GM12878 (cell line): ENCODE measurements around the gene DQX1. TPM values are rescaled to one million over a fixed set of nuclear protein-coding genes. Genes with fewer than 3 reads are reported as not detected.

Experiments used
- BCL11A ChIP-seq: IDR thresholded peaks from 2 replicates; pipeline ENCODE4 v1.6.1; 2011; ENCODE audit warnings: low read depth, low read length
- CEBPB ChIP-seq, 2 experiments: fragments of 150-350 bp in 1 of 2; IDR thresholded peaks; 2 replicates each; pipeline ENCODE4 v1.6.1; 2012 to 2014; ENCODE audit warnings: low read depth in 2 of 2, low read length in 2 of 2, borderline replicate concordance in 1 of 2, inconsistent platforms in 1 of 2
- IKZF1 ChIP-seq: fragments of 450-650 bp; conservative IDR thresholded peaks from 2 replicates; pipeline ENCODE4 v1.6.1; 2017; ENCODE audit warnings: antibody characterized with exemption, mild to moderate bottlenecking
- IKZF2 ChIP-seq, 2 experiments: fragments of 450-650 bp; IDR thresholded peaks; 2 replicates each; pipeline ENCODE4 v1.6.1; 2017; ENCODE audit warnings: mild to moderate bottlenecking in 2 of 2, moderate library complexity in 2 of 2
- JUND ChIP-seq: IDR thresholded peaks from 2 replicates; pipeline ENCODE4 v1.6.1; 2012; ENCODE audit warnings: low read depth, mild to moderate bottlenecking, low read length, improper control_type of control experiment, moderate library complexity
- KDM1A ChIP-seq: fragments of 200-600 bp; sonication (generic); IDR thresholded peaks from 2 replicates; pipeline ENCODE4 v1.6.1; 2016; ENCODE audit warnings: borderline replicate concordance
- NBN ChIP-seq: fragments of 450-650 bp; IDR thresholded peaks from 2 replicates; pipeline ENCODE4 v1.6.1; 2016
- NRF1 ChIP-seq: conservative IDR thresholded peaks from 2 replicates; pipeline ENCODE4 v1.6.1; 2011; ENCODE audit warnings: mild to moderate bottlenecking, low read depth, low read length, improper control_type of control experiment
- PML ChIP-seq: IDR thresholded peaks from 2 replicates; pipeline ENCODE4 v1.6.1; 2012; ENCODE audit warnings: low read length, inconsistent platforms
- POLR2AphosphoS2 ChIP-seq: IDR thresholded peaks from 2 replicates; pipeline ENCODE4 v1.6.1; 2011; ENCODE audit warnings: low read depth, mild to moderate bottlenecking, low read length, improper control_type of control experiment, moderate library complexity
- POLR2AphosphoS5 ChIP-seq: IDR thresholded peaks from 2 replicates; pipeline ENCODE4 v1.6.1; 2011; ENCODE audit warnings: mild to moderate bottlenecking, low read length, inconsistent platforms
- RB1 ChIP-seq: fragments of 450-650 bp; formaldehyde crosslinking; IDR thresholded peaks from 2 replicates; pipeline ENCODE4 v1.6.1; 2017; ENCODE audit warnings: mild to moderate bottlenecking, borderline replicate concordance
- SIN3A ChIP-seq: IDR thresholded peaks from 2 replicates; pipeline ENCODE4 v1.6.1; 2012; ENCODE audit warnings: low read depth, low read length, improper control_type of control experiment
- SRF ChIP-seq, 2 experiments: IDR thresholded peaks; 2 replicates each; pipeline ENCODE4 v1.6.1; 2011; ENCODE audit warnings: low read depth in 2 of 2, low read length in 2 of 2, mild to moderate bottlenecking in 1 of 2, moderate library complexity in 1 of 2
- SUPT20H ChIP-seq: IDR thresholded peaks from 2 replicates; pipeline ENCODE4 v1.6.1; 2011; ENCODE audit warnings: low read depth, mild to moderate bottlenecking, low read length, moderate library complexity, borderline replicate concordance; ENCODE audit not compliant: control insufficient read depth
- TAF1 ChIP-seq: IDR thresholded peaks from 2 replicates; pipeline ENCODE4 v1.6.1; 2011; ENCODE audit warnings: mild to moderate bottlenecking, low read depth, low read length, borderline replicate concordance
- ZNF384 ChIP-seq: IDR thresholded peaks from 2 replicates; pipeline ENCODE4 v1.6.1; 2012; ENCODE audit warnings: low read depth, mild to moderate bottlenecking, low read length, improper control_type of control experiment, borderline replicate concordance
- polyA plus RNA-seq, 11 experiments: library from polyadenylated mRNA; depleted of rRNA in 4 of 11; unstranded in 6 of 11; stranded (reverse) in 5 of 11; fragments of >200 nt; fragmentation: Nextera tagmentation in 4 of 11; fragmentation: Illumina TruSeq in 1 of 11; extraction: Ambion mirVana in 4 of 11; extraction: Trizol in 1 of 11; gene quantifications; 1 replicate in 1 of 11; 2 replicates in 10 of 11; pipeline versions ENCODE4 v1.2.1 to v1.2.3, GENCODE V29; 2011 to 2016; ENCODE audit warnings: inconsistent platforms in 2 of 11, missing spikeins in 2 of 11, low read depth in 1 of 11
- total RNA-seq, 4 experiments: library from RNA; depleted of rRNA in 3 of 4; stranded (reverse); fragments of >200 nt in 3 of 4; fragmentation: Illumina TruSeq in 1 of 4; extraction: Trizol in 1 of 4; gene quantifications; 2 replicates each; pipeline versions ENCODE4 v1.2.1 to v1.2.3, GENCODE V29; 2013 to 2021
- TF ChIP-seq, protein P1 (sequence below): fragments of 450-650 bp; IDR thresholded peaks from 2 replicates; pipeline ENCODE4 v1.6.1; 2017; ENCODE audit warnings: mild to moderate bottlenecking, moderate library complexity
- TF ChIP-seq, protein P2 (sequence below): fragments of 150-350 bp; IDR thresholded peaks from 2 replicates; pipeline ENCODE4 v1.6.1; 2014; ENCODE audit warnings: mild to moderate bottlenecking, low read depth, low read length
- TF ChIP-seq, protein P3 (sequence below): IDR thresholded peaks from 2 replicates; pipeline ENCODE4 v1.6.1; 2011; ENCODE audit warnings: mild to moderate bottlenecking, low read depth, low read length, moderate library complexity; ENCODE audit not compliant: insufficient replicate concordance
- TF ChIP-seq, protein P4 (sequence below): IDR thresholded peaks from 2 replicates; pipeline ENCODE4 v1.6.1; 2011; ENCODE audit warnings: low read depth, low read length, improper control_type of control experiment, borderline replicate concordance

Gene DQX1
- total and polyA plus RNA-seq, 10 of the 15 experiments (the other 5 are each of a cell fraction or from before 2014, with no cell fraction given): 0.34 to 2.1 (median 0.86) TPM

DNA sequence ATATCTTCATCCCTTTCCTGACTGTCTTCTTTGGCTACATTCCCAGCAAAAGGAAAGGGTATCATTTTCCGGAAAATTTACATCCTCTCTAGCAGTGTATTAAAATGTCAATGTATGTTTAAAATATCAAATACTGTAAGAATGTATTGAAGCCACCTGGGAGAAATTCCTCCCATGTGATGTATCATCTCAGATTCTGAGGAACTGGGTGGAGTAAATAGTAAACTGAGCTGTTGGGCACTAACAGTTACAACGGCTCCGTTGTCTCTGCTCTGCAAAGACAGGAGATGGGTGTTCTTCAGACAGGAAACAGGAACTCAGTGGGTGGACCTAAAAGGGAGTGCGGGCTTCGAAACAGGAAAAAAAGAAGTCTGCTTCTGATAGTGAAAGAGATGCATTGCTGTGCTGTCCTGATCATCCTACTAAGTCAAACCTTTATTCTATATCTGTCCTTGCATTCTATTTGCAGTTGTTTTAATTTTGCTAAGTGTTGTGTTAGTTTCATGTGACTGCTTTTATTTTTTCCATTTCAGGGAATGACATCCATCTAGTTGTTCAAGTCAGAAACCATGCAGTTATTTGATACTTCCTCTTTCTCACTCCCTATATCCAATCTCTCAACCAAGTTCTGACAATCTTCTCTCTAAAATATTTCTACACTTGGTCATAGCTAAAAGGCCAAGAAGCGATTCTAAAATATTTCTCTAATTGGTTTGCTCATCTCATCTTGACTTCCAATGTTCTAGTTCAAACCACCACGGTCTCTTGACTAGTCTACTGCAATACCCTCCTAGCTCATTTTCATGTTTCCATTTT is 47.9 kb upstream of the DQX1 start (continued):
- TF ChIP-seq, protein P1, sequence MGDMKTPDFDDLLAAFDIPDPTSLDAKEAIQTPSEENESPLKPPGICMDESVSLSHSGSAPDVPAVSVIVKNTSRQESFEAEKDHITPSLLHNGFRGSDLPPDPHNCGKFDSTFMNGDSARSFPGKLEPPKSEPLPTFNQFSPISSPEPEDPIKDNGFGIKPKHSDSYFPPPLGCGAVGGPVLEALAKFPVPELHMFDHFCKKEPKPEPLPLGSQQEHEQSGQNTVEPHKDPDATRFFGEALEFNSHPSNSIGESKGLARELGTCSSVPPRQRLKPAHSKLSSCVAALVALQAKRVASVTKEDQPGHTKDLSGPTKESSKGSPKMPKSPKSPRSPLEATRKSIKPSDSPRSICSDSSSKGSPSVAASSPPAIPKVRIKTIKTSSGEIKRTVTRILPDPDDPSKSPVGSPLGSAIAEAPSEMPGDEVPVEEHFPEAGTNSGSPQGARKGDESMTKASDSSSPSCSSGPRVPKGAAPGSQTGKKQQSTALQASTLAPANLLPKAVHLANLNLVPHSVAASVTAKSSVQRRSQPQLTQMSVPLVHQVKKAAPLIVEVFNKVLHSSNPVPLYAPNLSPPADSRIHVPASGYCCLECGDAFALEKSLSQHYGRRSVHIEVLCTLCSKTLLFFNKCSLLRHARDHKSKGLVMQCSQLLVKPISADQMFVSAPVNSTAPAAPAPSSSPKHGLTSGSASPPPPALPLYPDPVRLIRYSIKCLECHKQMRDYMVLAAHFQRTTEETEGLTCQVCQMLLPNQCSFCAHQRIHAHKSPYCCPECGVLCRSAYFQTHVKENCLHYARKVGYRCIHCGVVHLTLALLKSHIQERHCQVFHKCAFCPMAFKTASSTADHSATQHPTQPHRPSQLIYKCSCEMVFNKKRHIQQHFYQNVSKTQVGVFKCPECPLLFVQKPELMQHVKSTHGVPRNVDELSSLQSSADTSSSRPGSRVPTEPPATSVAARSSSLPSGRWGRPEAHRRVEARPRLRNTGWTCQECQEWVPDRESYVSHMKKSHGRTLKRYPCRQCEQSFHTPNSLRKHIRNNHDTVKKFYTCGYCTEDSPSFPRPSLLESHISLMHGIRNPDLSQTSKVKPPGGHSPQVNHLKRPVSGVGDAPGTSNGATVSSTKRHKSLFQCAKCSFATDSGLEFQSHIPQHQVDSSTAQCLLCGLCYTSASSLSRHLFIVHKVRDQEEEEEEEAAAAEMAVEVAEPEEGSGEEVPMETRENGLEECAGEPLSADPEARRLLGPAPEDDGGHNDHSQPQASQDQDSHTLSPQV: peak; percentile 27; the same call in 1 of the 2 replicates
- no peak for TF ChIP-seq KDM1A
- no peak for TF ChIP-seq BCL11A
- peak; percentile 63; the same call in 1 of the 2 replicates for TF ChIP-seq PML
- TF ChIP-seq IKZF1: peak; percentile 76
- TF ChIP-seq, protein P2, sequence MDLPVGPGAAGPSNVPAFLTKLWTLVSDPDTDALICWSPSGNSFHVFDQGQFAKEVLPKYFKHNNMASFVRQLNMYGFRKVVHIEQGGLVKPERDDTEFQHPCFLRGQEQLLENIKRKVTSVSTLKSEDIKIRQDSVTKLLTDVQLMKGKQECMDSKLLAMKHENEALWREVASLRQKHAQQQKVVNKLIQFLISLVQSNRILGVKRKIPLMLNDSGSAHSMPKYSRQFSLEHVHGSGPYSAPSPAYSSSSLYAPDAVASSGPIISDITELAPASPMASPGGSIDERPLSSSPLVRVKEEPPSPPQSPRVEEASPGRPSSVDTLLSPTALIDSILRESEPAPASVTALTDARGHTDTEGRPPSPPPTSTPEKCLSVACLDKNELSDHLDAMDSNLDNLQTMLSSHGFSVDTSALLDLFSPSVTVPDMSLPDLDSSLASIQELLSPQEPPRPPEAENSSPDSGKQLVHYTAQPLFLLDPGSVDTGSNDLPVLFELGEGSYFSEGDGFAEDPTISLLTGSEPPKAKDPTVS: no peak
- TF ChIP-seq SIN3A: no peak
- TF ChIP-seq ZNF384: no peak
- TF ChIP-seq CEBPB (IDR thresholded peaks at IDR 0.05; ENCODE audit: borderline replicate concordance in 1 of 2, low read depth in 2 of 2, low read length in 2 of 2): no peak
- TF ChIP-seq, protein P3, sequence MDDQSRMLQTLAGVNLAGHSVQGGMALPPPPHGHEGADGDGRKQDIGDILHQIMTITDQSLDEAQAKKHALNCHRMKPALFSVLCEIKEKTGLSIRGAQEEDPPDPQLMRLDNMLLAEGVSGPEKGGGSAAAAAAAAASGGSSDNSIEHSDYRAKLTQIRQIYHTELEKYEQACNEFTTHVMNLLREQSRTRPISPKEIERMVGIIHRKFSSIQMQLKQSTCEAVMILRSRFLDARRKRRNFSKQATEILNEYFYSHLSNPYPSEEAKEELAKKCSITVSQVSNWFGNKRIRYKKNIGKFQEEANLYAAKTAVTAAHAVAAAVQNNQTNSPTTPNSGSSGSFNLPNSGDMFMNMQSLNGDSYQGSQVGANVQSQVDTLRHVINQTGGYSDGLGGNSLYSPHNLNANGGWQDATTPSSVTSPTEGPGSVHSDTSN: no peak
- no peak for TF ChIP-seq NBN
- TF ChIP-seq JUND: no peak
- TF ChIP-seq SRF (IDR thresholded peaks at IDR 0.05; ENCODE audit: low read depth in 2 of 2, low read length in 2 of 2): no peak
- TF ChIP-seq IKZF2 (IDR thresholded peaks at IDR 0.05): peak; percentile 46 to 50
- no peak for TF ChIP-seq POLR2AphosphoS5
- TF ChIP-seq, protein P4, sequence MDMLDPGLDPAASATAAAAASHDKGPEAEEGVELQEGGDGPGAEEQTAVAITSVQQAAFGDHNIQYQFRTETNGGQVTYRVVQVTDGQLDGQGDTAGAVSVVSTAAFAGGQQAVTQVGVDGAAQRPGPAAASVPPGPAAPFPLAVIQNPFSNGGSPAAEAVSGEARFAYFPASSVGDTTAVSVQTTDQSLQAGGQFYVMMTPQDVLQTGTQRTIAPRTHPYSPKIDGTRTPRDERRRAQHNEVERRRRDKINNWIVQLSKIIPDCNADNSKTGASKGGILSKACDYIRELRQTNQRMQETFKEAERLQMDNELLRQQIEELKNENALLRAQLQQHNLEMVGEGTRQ: no peak
- TF ChIP-seq RB1: no peak
- TF ChIP-seq NRF1: no peak
- no peak for TF ChIP-seq POLR2AphosphoS2
- TF ChIP-seq TAF1: peak; percentile 46; the same call in 1 of the 2 replicates
- no peak for TF ChIP-seq SUPT20H
